ENCODE results near the gene TUT4. TPM values are rescaled to one million over a fixed set of nuclear protein-coding genes. Genes with fewer than 3 reads are reported as not detected.

TUT4 gene
- polyA plus RNA-seq, 1 donor from 2014 or later = 84.1 TPM

- peaks cover 7% of the 10 kb centered on the region for H3K27me3 ChIP-seq (ENCODE audit: insufficient read depth, low read depth, low read length)
- no peak overlapping the region for H2AFZ ChIP-seq (ENCODE audit: low read depth, low read length)
- H3K4me3 ChIP-seq (ENCODE audit: low read length) = no peak overlapping the region
- no peaks in the 10 kb centered on the region for H3K9me3 ChIP-seq (ENCODE audit: low read length)
- H3K27ac ChIP-seq (ENCODE audit: low read length) = no peak overlapping the region
- no peaks in the 10 kb centered on the region for H3K9me2 ChIP-seq (ENCODE audit: insufficient read depth, low read length)
- no peaks in the 10 kb centered on the region for H4K20me1 ChIP-seq (ENCODE audit: insufficient read depth)
- TF ChIP-seq, protein P1, sequence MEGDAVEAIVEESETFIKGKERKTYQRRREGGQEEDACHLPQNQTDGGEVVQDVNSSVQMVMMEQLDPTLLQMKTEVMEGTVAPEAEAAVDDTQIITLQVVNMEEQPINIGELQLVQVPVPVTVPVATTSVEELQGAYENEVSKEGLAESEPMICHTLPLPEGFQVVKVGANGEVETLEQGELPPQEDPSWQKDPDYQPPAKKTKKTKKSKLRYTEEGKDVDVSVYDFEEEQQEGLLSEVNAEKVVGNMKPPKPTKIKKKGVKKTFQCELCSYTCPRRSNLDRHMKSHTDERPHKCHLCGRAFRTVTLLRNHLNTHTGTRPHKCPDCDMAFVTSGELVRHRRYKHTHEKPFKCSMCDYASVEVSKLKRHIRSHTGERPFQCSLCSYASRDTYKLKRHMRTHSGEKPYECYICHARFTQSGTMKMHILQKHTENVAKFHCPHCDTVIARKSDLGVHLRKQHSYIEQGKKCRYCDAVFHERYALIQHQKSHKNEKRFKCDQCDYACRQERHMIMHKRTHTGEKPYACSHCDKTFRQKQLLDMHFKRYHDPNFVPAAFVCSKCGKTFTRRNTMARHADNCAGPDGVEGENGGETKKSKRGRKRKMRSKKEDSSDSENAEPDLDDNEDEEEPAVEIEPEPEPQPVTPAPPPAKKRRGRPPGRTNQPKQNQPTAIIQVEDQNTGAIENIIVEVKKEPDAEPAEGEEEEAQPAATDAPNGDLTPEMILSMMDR (IDR thresholded peaks at IDR 0.05; ENCODE audit: poor library complexity, severe bottlenecking) = no peak
- TF ChIP-seq SMC3 (conservative IDR thresholded peaks at IDR 0.05; ENCODE audit: poor library complexity) (no peak), POLR2AphosphoS5 (IDR thresholded peaks at IDR 0.05) (no peak), EP300 (conservative IDR thresholded peaks at IDR 0.05; ENCODE audit: poor library complexity, severe bottlenecking) (no peak), EZH2 (IDR thresholded peaks at IDR 0.05; ENCODE audit: borderline replicate concordance, insufficient read depth, low read length, poor library complexity, severe bottlenecking) (no peak), RAD21 (conservative IDR thresholded peaks at IDR 0.05) (no peak), TAF1 (IDR thresholded peaks at IDR 0.05; ENCODE audit: low read depth) (no peak), MXI1 (conservative IDR thresholded peaks at IDR 0.05; ENCODE audit: poor library complexity, severe bottlenecking) (no peak)
- TF ChIP-seq, protein P2, sequence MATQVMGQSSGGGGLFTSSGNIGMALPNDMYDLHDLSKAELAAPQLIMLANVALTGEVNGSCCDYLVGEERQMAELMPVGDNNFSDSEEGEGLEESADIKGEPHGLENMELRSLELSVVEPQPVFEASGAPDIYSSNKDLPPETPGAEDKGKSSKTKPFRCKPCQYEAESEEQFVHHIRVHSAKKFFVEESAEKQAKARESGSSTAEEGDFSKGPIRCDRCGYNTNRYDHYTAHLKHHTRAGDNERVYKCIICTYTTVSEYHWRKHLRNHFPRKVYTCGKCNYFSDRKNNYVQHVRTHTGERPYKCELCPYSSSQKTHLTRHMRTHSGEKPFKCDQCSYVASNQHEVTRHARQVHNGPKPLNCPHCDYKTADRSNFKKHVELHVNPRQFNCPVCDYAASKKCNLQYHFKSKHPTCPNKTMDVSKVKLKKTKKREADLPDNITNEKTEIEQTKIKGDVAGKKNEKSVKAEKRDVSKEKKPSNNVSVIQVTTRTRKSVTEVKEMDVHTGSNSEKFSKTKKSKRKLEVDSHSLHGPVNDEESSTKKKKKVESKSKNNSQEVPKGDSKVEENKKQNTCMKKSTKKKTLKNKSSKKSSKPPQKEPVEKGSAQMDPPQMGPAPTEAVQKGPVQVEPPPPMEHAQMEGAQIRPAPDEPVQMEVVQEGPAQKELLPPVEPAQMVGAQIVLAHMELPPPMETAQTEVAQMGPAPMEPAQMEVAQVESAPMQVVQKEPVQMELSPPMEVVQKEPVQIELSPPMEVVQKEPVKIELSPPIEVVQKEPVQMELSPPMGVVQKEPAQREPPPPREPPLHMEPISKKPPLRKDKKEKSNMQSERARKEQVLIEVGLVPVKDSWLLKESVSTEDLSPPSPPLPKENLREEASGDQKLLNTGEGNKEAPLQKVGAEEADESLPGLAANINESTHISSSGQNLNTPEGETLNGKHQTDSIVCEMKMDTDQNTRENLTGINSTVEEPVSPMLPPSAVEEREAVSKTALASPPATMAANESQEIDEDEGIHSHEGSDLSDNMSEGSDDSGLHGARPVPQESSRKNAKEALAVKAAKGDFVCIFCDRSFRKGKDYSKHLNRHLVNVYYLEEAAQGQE (IDR thresholded peaks at IDR 0.05; ENCODE audit: borderline replicate concordance) = no peak
- no peak overlapping the region for H3K4me2 ChIP-seq (ENCODE audit: low read length)
- no peaks in the 10 kb centered on the region for H3K36me3 ChIP-seq (ENCODE audit: insufficient read depth, low read length)
- no peaks in the 10 kb centered on the region for H3F3A ChIP-seq (ENCODE audit: insufficient read depth, low read length, poor library complexity, severe bottlenecking)
- H3K9ac ChIP-seq (ENCODE audit: low read length) = no peak overlapping the region
- H3K79me2 ChIP-seq (replicated peaks; ENCODE audit: insufficient read depth, low read length) = no peaks in the 10 kb centered on the region
Measured at GRCh38 chr1:52599236-52599635, 46.3 kb upstream of the TUT4 start.

DNA sequence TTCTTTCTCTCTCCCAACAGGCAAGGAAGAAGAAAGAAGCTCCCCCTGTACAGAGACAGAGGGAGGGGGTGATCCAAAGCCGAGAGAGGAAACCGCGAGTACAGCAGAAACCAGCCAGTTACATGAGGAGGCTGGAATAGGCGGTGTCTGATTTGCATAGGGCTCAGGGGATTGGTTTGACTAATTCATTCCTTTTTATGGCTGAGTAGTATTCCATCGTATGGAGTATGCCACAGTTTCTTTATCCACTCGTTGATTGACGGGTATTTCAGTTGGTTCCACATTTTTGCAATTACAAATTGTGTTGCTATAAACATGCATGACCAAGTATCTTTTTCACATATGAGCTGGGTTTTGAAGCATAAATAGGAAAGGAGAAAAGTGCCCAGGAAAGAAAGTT lies 45.8 kb upstream of the TUT4 start:
- H3K27me3 ChIP-seq (ENCODE audit: insufficient read depth, low read depth, low read length) = peaks cover 7% of the 10 kb centered on the region
- no peaks in the 10 kb centered on the region for H3F3A ChIP-seq (ENCODE audit: insufficient read depth, low read length, poor library complexity, severe bottlenecking)
- H3K4me2 ChIP-seq (ENCODE audit: low read length) = no peak overlapping the region
- H3K4me3 ChIP-seq (ENCODE audit: low read length) = no peak overlapping the region
- H3K36me3 ChIP-seq (ENCODE audit: insufficient read depth, low read length) = no peaks in the 10 kb centered on the region
- H3K79me2 ChIP-seq (replicated peaks; ENCODE audit: insufficient read depth, low read length) = no peaks in the 10 kb centered on the region
- no peaks in the 10 kb centered on the region for H3K9me2 ChIP-seq (ENCODE audit: insufficient read depth, low read length)
- no peak for TF ChIP-seq MXI1 (conservative IDR thresholded peaks at IDR 0.05; ENCODE audit: poor library complexity, severe bottlenecking)
- TF ChIP-seq TAF1 (IDR thresholded peaks at IDR 0.05; ENCODE audit: low read depth) = no peak
- TF ChIP-seq, protein P1 (IDR thresholded peaks at IDR 0.05; ENCODE audit: poor library complexity, severe bottlenecking) = no peak
- TF ChIP-seq EP300 (conservative IDR thresholded peaks at IDR 0.05; ENCODE audit: poor library complexity, severe bottlenecking) = no peak
- no peak for TF ChIP-seq SMC3 (conservative IDR thresholded peaks at IDR 0.05; ENCODE audit: poor library complexity)
- TF ChIP-seq EZH2 (IDR thresholded peaks at IDR 0.05; ENCODE audit: borderline replicate concordance, insufficient read depth, low read length, poor library complexity, severe bottlenecking) = no peak
- no peak for TF ChIP-seq POLR2AphosphoS5 (IDR thresholded peaks at IDR 0.05)
- TF ChIP-seq RAD21 (conservative IDR thresholded peaks at IDR 0.05) = no peak
- TF ChIP-seq, protein P2 (IDR thresholded peaks at IDR 0.05; ENCODE audit: borderline replicate concordance) = no peak
- no peak overlapping the region for H3K9ac ChIP-seq (ENCODE audit: low read length)
- H4K20me1 ChIP-seq (ENCODE audit: insufficient read depth) = no peaks in the 10 kb centered on the region
- H3K9me3 ChIP-seq (ENCODE audit: low read length) = no peaks in the 10 kb centered on the region
- no peak overlapping the region for H3K27ac ChIP-seq (ENCODE audit: low read length)
- no peak overlapping the region for H2AFZ ChIP-seq (ENCODE audit: low read depth, low read length)
